ENCODE data around the gene MICU1.
"Not testable (repeated sequence)": the region's sequence is repeated elsewhere in the genome, so short reads cannot be mapped to it uniquely, and the experiment has no call there.

MICU1 gene

GRCh38 chr10:72648301-72648700 lies 22.4 kb upstream of the MICU1 start:
- no peak for TF ChIP-seq CTCF (IDR thresholded peaks at IDR 0.05; ENCODE audit: borderline replicate concordance, insufficient read depth, low read depth, low read length)
- H3K4me3 ChIP-seq (ENCODE audit: low read depth, low read length) = no peak overlapping the region

GRCh38 chr10:72646971-72647370 lies 21.1 kb upstream of the MICU1 start:
- not testable (repeated sequence) for H3K4me3 ChIP-seq (ENCODE audit: low read depth, low read length)

DNA sequence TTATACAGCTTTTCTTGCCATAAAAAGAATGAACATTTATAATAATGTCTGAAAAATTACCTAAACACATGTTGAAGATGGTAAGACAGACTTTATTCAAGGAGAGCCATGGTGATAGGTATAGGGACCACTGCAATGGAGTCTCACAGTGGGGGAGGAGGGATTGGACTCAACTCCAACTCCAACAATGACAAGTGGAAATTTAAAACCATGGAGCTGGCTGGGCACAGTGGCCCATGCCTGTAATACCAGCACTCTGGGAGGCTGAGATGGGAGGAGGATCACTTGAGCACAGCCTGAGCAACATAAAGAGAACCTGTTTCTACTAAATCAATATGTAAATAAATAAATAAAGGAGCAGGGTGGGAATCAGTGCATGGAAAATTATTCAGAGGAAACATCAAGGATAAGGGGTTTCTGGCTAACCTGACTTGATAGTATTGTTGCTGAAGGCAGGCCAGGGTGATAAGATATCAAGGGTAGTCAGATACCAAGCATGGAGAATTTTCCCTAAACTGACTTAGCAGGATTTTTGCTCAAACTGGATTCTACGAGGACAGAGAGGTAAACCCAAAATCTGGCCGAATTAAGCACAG lies 19.5 kb upstream of the MICU1 start:
- no peak for TF ChIP-seq CTCF (IDR thresholded peaks at IDR 0.05; ENCODE audit: borderline replicate concordance, insufficient read depth, low read depth, low read length)
- H3K4me3 ChIP-seq (ENCODE audit: low read depth, low read length) = no peak overlapping the region

GRCh38 chr10:72642318-72642717 lies 16.4 kb upstream of the MICU1 start:
- H3K4me3 ChIP-seq (ENCODE audit: low read depth, low read length) = no peak overlapping the region
- no peak for TF ChIP-seq CTCF (IDR thresholded peaks at IDR 0.05; ENCODE audit: borderline replicate concordance, insufficient read depth, low read depth, low read length)

GRCh38 chr10:72639441-72639873 lies 13.6 kb upstream of the MICU1 start:
- no peak overlapping the region for H3K4me3 ChIP-seq (ENCODE audit: low read depth, low read length)
- TF ChIP-seq CTCF (IDR thresholded peaks at IDR 0.05; ENCODE audit: borderline replicate concordance, insufficient read depth, low read depth, low read length) = no peak

DNA sequence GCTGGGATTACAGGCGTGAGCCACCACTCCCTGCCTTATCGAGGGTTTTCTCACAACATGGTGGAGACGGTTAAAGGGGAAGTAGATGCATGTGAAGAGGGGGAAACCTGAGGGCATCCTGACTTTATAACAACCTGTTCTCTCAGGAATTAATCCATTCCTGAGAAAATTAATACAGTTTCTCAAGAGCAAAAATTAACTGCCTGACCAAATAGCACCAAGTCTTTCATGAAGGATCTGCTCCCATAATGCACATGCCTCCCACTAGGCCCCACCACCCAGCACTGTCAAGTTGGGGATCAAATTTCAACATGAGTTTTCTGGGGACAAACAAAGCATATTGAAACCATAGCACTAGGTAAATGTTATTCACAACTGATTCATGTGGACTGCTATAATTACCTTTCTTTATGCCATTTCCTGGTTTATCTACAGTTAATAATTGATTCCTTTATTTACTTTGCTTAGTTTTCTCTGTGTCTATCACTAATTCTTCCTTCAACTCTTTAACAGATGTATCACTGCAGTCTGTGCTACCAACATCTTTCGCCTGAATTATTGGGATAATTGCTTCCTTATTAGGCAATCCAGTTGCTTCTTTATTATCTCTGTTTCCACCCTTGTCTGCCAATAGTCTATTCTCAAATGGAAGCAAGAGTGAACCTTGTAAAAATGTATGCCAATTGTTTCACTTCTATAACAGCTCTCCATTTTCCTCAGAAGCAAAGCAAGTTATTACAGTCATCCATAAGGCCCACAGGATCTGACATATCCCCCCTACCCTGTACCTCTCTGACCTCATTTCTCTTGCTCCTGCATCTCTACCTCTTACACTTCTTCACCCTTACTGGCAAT lies 12.9 kb upstream of the MICU1 start:
- TF ChIP-seq CTCF (IDR thresholded peaks at IDR 0.05; ENCODE audit: borderline replicate concordance, insufficient read depth, low read depth, low read length) = no peak
- no peak overlapping the region for H3K4me3 ChIP-seq (ENCODE audit: low read depth, low read length)

- H3K4me3 ChIP-seq (ENCODE audit: low read depth, low read length) = no peak overlapping the region
- TF ChIP-seq CTCF (IDR thresholded peaks at IDR 0.05; ENCODE audit: borderline replicate concordance, insufficient read depth, low read depth, low read length) = no peak
Measured at GRCh38 chr10:72637398-72637857, 11.5 kb upstream of the MICU1 start.
